GM21619 (cell line): Measurements from ENCODE around the gene RNASE4.

Source experiments
- ATAC-seq: cut with Tn5 transposase; IDR thresholded peaks from one replicate; pipeline ENCODE4 v1.9.1; 2021; ENCODE audit not compliant: unreplicated experiment

Gene RNASE4

GRCh38 chr14:20671597-20672283 is 12.6 kb upstream of the RNASE4 start:
- no peak for ATAC-seq

DNA sequence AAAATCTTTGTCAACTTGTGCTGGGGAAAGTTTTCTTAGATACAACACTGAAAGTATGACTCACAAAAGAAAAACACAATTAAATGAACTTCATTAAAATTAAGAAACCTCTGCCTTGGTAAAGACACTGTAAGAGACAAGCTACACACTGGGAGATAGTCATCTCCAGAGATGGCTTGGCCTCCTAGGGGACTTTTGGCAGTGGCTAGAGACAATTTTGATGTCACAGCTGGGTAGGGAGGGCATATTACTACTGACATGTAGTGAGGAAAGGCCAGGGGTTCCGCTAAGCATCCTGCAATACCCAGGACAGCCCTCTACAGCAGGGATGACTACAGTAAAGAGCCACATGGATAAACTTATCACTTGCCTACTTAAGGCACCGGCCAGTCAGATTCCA is 8.7 kb upstream of the RNASE4 start:
- ATAC-seq = no peak

- ATAC-seq = no peak
Observed at GRCh38 chr14:20676072-20676471, 8.3 kb upstream of the RNASE4 start.

GRCh38 chr14:20679907-20680306 is 4.5 kb upstream of the RNASE4 start:
- ATAC-seq = no peak

DNA sequence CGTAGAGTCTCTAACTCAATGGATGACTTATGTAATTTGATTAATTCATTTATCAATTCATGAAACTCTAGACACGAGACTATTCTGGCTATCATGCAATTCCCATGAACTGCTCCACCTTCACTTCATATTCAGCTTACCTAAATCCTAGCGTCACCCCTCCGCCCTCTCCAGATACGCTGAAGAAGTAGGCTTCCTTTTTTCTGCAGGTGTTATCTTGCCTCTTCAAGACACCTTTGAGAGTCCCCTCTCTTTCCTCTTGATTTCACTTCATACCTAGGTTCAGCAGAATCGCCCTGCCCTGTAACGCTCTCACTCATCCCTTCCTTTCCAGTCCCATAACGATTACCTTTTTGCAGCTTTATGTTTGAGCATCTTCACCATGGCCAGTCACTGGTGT is 4.0 kb upstream of the RNASE4 start:
- no peak for ATAC-seq

- ATAC-seq = no peak
Observed at GRCh38 chr14:20680843-20681347, 3.5 kb upstream of the RNASE4 start.

DNA sequence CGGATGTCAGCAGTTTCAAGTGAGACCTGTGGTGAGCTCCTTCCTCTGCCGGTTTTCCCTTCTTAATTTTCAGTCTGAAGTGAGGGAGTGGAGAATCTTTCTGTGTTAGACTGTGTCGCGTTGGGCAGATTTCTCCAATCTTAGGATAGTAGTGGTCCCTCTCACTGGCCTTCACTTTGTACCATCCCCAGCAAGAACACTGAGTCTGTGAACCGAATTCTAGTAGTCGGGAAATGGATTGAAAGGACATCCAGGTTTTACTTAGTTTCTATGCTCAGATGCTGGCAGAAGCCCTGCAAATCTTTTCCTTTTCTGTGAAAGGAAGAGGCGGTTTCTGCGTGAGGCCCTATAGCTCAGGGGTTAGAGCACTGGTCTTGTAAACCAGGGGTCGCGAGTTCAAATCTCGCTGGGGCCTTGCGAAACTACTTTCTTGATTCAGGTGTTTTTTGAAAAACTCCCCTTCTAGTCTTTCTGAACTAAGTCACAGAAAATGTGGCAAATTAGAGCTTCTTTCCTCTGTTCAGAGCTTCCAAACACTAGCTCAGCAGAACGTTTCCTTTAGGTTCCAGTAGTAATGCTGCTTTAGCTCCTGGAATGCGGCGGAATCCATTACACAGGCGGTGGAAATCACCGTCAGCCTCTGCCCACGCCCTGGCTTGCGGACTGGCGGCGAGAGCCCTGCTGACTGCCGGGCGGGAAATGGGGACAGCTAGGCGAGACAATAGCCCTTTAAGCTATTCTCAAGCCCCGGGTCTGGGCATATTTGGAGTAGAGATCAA is 2.8 kb upstream of the RNASE4 start:
- peak; percentile 18 for ATAC-seq

DNA sequence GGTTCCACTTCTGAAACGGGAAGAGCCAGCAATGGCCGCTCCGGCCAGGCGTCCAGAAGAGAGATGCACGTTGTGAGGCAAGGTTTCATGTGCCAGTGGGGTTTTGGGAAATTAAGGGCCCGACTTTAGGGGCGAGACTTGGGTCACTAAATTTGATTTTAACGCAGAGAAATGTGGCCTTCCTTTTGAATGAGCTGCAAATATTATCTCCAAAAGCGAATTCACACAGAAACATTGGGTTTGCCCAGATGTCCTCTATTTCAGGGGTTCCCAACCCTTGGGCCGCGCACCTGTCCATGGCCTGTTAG is 2.3 kb upstream of the RNASE4 start:
- ATAC-seq = no peak

DNA sequence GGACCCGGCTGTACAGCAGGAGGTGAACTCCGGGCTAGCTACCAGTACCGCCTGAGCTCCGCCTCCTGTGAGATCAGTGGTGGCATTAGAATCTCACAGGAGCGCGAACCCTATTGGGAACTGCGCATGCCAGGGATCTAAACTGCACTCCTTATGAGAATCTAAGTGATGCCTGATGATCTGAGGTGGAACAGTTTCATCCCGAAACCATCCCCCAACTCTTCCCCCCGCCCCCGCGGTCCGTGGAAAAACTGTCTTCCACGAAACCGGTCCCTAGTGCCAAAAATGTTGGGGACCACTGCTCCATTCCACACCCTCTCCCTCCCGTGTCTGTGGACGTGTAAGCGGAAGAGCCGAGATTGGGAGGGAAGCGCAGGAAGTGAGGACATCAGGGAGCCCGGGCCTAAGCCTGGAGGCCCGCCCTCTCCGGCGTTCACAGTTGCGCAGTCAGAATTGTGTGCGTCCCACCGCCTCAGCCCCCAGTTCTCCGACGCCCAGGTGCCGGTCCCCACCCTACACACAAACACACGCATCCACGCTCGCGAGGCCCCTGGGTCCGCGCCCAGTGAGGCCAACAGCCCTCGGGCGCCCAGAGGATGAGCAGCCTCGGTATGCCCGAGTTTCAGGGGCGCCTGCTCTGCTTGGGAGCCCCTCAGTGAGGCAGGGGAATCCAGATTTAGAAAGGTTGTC is 1.8 kb upstream of the RNASE4 start:
- ATAC-seq = peak; percentile 44

- ATAC-seq = peak; percentile 27
Observed at GRCh38 chr14:20683125-20683890, 1.1 kb upstream of the RNASE4 start.

- no peak for ATAC-seq
Observed at GRCh38 chr14:20684662-20685456, 499 bp downstream of the RNASE4 start.

GRCh38 chr14:20686386-20687143 is 2.2 kb downstream of the RNASE4 start:
- no peak for ATAC-seq

- ATAC-seq = no peak
Observed at GRCh38 chr14:20687362-20688166, 3.2 kb downstream of the RNASE4 start.

DNA sequence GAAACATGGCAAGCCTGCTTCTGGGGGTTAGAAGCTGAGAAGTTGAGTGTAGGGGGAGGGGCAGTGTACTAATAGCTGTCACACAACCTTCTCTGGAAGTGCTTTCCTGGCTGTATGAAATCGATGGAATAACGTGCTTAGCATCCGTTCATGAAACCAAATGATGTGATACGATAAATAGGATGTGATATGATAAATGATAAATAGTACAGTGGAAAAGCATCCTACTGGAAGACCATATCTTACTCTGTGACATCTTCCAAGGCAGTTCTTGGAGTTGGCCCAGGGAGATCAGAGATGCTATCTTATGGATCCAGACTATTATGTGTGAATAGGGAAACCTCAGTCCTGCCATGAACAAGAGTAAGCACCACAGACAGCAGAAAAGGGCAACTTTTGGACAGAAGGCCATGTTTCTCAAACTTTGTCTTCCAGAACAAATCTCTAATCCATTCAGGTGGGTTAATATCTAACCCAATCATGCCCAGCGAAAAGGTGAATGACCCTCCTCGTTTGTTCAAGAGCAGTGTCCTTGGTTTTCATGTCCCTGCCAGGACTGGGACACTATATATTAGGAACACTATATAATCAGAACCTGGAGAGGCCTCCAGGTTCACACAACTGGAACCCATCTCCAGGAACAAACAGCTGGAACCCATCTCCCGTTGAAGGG is 3.9 kb downstream of the RNASE4 start, which contains the start of gene ANG:
Gene ANG (plus strand): TSS at position 598 of the 673 bp plus-strand sequence. CDS start 4,801 bp downstream, outside the sequence.
- no peak for ATAC-seq

- ATAC-seq = peak; percentile 65
Observed at GRCh38 chr14:20690848-20691640, 6.7 kb downstream of the RNASE4 start.

DNA sequence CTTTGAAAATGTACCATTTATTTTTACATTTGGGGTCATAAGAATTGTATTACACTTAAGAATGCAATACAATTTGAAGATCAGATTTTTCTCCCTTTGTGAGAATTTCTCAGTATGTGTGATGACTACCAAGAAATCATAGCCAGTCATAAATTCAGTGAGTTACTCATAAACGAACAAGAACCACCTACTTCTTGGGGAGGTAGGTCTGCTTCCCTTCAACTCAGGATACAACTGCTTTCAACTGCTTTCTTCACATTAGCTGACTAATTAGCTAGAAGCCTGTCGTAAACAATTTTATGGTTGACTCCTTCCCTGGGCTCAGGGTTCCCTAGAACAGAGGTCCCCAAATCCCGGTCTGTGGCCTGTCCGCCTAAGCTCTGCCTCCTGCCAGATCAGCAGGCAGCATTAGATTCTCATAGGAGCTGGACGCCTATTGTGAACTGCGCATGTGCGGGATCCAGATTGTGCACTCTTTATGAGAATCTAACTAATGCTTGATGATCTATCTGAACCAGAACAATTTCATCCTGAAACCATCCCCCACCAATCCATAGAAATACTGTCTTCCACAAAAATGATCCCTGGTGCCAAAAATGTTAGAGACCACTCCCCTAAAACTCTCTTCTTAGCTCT is 7.9 kb downstream of the RNASE4 start:
- ATAC-seq = no peak

GRCh38 chr14:20696764-20697163 is 12.4 kb downstream of the RNASE4 start:
- ATAC-seq = no peak
